ENCODE data around the gene UBTD2.
A peak's percentile ranks its signal among the peaks of the same experiment; 100 is the strongest.
"Not testable (repeated sequence)": the region's sequence is repeated elsewhere in the genome, so short reads cannot be mapped to it uniquely, and the experiment has no call there.

The UBTD2 gene

GRCh38 chr5:172283020-172283861 lies at the start of gene UBTD2:
Gene UBTD2, minus strand, starts transcription at chr5:172283764. Its CDS starts 99 bp downstream, at chr5:172283665.
- peaks cover 11% of the 10 kb centered on the region for H3K4me1 ChIP-seq (ENCODE audit: insufficient read depth, low read length)
- no peaks in the 10 kb centered on the region; the same call in 1 of the 2 replicates for H3K36me3 ChIP-seq (ENCODE audit: insufficient read depth, low read length)
- peak within 1 kb of the TSS; percentile 95 for H3K9ac ChIP-seq (ENCODE audit: low read depth, low read length)
- no peaks in the 10 kb centered on the region for H3K9me3 ChIP-seq (ENCODE audit: control insufficient read depth, insufficient read depth, low read length)

GRCh38 chr5:172326901-172327300 lies 43.3 kb upstream of the UBTD2 start:
- not testable (repeated sequence) for H3K9me3 ChIP-seq (ENCODE audit: control insufficient read depth, insufficient read depth, low read length); H3K9ac ChIP-seq (ENCODE audit: low read depth, low read length); H3K4me1 ChIP-seq (ENCODE audit: insufficient read depth, low read length); H3K36me3 ChIP-seq (ENCODE audit: insufficient read depth, low read length)

DNA sequence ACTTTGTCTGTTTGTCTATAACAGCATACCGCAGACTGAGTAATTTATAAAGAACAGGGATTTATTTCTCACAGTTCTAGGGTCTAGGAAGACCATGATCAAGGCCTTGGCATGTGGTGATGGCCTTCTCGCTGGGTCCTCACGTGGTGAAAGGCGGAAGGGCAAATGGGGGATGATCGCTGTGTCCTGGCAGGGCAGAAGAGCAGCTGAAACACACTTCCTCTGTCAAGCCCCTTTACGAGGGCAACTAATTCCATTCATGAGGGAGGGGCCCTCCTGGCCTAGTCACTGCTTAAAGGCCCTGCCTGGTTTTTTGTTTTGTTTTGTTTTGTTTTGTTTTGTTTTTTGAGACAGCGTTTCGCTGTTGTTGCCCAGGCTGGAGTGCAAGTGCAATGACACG lies 41.9 kb upstream of the UBTD2 start:
- Histone ChIP-seq H3K4me1 (ENCODE audit: insufficient read depth, low read length) (no peaks in the 10 kb centered on the region; the same call in 1 of the 2 replicates), H3K9me3 (ENCODE audit: control insufficient read depth, insufficient read depth, low read length) (no peaks in the 10 kb centered on the region), H3K36me3 (ENCODE audit: insufficient read depth, low read length) (no peaks in the 10 kb centered on the region), H3K9ac (ENCODE audit: low read depth, low read length) (no peak overlapping the region)

- Histone ChIP-seq H3K9ac (ENCODE audit: low read depth, low read length) (no peak overlapping the region), H3K9me3 (ENCODE audit: control insufficient read depth, insufficient read depth, low read length) (no peaks in the 10 kb centered on the region), H3K36me3 (ENCODE audit: insufficient read depth, low read length) (no peaks in the 10 kb centered on the region), H3K4me1 (ENCODE audit: insufficient read depth, low read length) (no peaks in the 10 kb centered on the region; the same call in 1 of the 2 replicates)
Observed at GRCh38 chr5:172322028-172322965, 38.7 kb upstream of the UBTD2 start.

DNA sequence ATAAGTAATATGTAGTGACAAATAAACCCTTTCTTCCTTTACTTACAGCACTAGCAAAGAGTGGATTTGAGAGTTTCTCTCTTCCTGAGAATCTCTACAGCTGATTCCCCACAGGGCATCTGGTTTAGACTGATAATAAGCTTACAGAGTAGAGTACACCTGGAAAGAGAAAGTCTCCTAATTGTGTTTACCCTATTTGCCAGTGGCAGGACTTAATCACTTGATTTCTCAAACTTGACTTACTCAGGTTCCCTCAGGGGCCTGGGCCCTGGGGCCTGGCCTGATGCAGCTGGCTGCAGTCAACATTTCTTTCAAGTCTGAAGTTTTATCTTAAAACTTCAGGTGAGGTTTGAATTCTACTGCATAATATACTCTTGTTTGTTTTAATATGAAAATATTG lies 38.0 kb upstream of the UBTD2 start:
- H3K9me3 ChIP-seq (ENCODE audit: control insufficient read depth, insufficient read depth, low read length): no peaks in the 10 kb centered on the region
- H3K4me1 ChIP-seq (ENCODE audit: insufficient read depth, low read length): no peaks in the 10 kb centered on the region; the same call in 1 of the 2 replicates
- H3K36me3 ChIP-seq (ENCODE audit: insufficient read depth, low read length): no peaks in the 10 kb centered on the region
- H3K9ac ChIP-seq (ENCODE audit: low read depth, low read length): no peak overlapping the region

GRCh38 chr5:172319708-172320441 lies 36.3 kb upstream of the UBTD2 start:
- Histone ChIP-seq H3K9ac (ENCODE audit: low read depth, low read length) (no peak overlapping the region), H3K36me3 (ENCODE audit: insufficient read depth, low read length) (no peaks in the 10 kb centered on the region), H3K9me3 (ENCODE audit: control insufficient read depth, insufficient read depth, low read length) (no peaks in the 10 kb centered on the region), H3K4me1 (ENCODE audit: insufficient read depth, low read length) (no peaks in the 10 kb centered on the region)

DNA sequence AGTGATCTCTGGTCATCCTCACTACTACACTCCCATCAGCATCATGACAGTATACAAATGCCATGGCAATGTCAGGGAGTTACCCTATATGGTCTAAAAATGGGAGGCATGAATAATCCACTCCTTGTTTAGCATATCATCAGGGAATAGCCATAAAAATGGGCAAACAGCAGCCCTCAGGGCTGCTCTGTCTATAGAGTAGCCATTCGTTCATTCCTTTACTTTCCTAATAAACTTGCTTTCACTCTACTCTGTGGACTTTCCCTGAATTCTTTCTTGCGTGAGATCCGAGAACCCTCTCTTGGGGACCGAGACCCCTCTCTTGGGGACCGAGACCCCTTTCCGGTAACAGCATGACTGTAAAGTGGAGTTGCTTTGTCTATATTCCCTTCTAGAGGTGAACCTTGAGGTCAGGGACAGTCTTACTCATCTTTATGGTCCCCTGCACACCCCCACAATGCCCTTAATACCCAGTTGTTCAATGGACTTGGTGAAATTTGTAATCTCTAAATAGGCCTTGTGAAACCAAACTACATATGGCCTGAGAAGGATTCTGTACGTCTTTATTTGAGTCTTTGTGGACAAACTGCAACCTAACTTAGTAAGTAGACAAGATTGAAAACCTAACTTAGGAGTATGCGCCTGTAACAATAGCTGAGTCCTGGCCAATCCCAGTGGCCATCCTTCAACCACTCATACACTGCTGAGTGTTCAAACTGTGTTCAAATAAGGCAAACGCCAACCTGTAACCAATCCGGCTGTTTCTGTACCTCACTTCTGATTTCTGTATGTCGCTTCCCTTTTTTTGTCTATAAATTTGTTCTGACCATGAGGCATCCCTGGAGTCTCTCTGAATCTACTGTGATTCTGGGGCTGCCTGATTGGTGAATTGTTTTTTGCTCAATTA lies 32.3 kb upstream of the UBTD2 start:
- no peak overlapping the region for H3K9ac ChIP-seq (ENCODE audit: low read depth, low read length)
- H3K36me3 ChIP-seq (ENCODE audit: insufficient read depth, low read length): no peaks in the 10 kb centered on the region
- no peaks in the 10 kb centered on the region for H3K9me3 ChIP-seq (ENCODE audit: control insufficient read depth, insufficient read depth, low read length)
- no peaks in the 10 kb centered on the region for H3K4me1 ChIP-seq (ENCODE audit: insufficient read depth, low read length)

DNA sequence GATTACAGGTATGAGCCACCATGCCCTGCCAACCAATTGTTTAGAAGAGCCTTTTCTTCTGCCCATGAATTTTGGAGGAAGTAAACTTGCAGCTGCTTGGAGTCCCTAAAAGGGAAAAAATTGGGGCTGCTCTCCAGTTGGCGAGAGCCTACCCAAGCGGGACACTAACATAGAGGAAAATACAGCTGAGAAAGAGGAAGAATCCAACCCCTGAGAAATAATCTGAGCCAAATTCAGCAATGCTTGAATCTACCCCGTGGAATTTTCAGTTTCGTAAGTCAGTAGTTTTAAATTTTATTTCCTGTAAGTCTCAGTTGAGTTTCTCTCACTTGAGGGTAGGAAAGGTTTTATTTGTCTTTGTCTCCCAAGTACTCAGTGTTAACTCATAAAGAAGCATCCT lies 30.4 kb upstream of the UBTD2 start:
- no peak overlapping the region for H3K9ac ChIP-seq (ENCODE audit: low read depth, low read length)
- no peaks in the 10 kb centered on the region for H3K9me3 ChIP-seq (ENCODE audit: control insufficient read depth, insufficient read depth, low read length)
- H3K4me1 ChIP-seq (ENCODE audit: insufficient read depth, low read length): no peaks in the 10 kb centered on the region
- no peaks in the 10 kb centered on the region for H3K36me3 ChIP-seq (ENCODE audit: insufficient read depth, low read length)

DNA sequence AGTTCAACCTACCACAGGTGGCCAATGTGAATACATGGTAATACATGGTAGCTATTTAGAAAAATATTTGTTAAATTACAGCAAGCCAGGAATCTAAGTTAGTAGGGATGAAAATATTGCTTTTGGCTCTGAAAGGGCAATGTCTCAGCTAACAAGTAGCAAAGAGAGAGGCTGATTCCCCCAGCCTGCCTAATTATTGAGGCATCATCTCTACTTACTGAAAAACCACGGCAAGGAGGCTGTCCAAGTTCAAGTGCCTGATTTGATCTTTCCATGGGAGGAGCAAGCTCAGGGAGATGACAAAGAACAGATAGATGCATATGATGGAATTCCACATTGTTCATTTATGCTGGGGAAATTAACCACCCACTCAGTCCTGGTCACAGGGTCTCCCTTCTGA lies 28.7 kb upstream of the UBTD2 start:
- H3K4me1 ChIP-seq (ENCODE audit: insufficient read depth, low read length): no peaks in the 10 kb centered on the region
- H3K9ac ChIP-seq (ENCODE audit: low read depth, low read length): no peak overlapping the region
- H3K9me3 ChIP-seq (ENCODE audit: control insufficient read depth, insufficient read depth, low read length): no peaks in the 10 kb centered on the region

GRCh38 chr5:172311605-172312004 lies 28.0 kb upstream of the UBTD2 start:
- no peaks in the 10 kb centered on the region for H3K4me1 ChIP-seq (ENCODE audit: insufficient read depth, low read length)
- no peak overlapping the region for H3K9ac ChIP-seq (ENCODE audit: low read depth, low read length)
- no peaks in the 10 kb centered on the region for H3K36me3 ChIP-seq (ENCODE audit: insufficient read depth, low read length)
- H3K9me3 ChIP-seq (ENCODE audit: control insufficient read depth, insufficient read depth, low read length): no peaks in the 10 kb centered on the region

More for the DNA sequence above, 28.7 kb upstream of the UBTD2 start:
- no peaks in the 10 kb centered on the region for H3K36me3 ChIP-seq (ENCODE audit: insufficient read depth, low read length)

- Histone ChIP-seq H3K4me1 (ENCODE audit: insufficient read depth, low read length) (no peaks in the 10 kb centered on the region), H3K9me3 (ENCODE audit: control insufficient read depth, insufficient read depth, low read length) (no peaks in the 10 kb centered on the region), H3K9ac (ENCODE audit: low read depth, low read length) (no peak overlapping the region), H3K36me3 (ENCODE audit: insufficient read depth, low read length) (no peaks in the 10 kb centered on the region)
Observed at GRCh38 chr5:172311026-172311425, 27.5 kb upstream of the UBTD2 start.

GRCh38 chr5:172305380-172305779 lies 21.8 kb upstream of the UBTD2 start:
- H3K36me3 ChIP-seq (ENCODE audit: insufficient read depth, low read length): no peaks in the 10 kb centered on the region
- no peak overlapping the region for H3K9ac ChIP-seq (ENCODE audit: low read depth, low read length)
- peaks cover 6% of the 10 kb centered on the region; the same call in 1 of the 2 replicates for H3K4me1 ChIP-seq (ENCODE audit: insufficient read depth, low read length)
- H3K9me3 ChIP-seq (ENCODE audit: control insufficient read depth, insufficient read depth, low read length): peaks cover 4% of the 10 kb centered on the region; the same call in 1 of the 2 replicates

- H3K9ac ChIP-seq (ENCODE audit: low read depth, low read length): peak overlapping the region; percentile 36; the same call in 1 of the 2 replicates
- peaks cover 4% of the 10 kb centered on the region; the same call in 1 of the 2 replicates for H3K9me3 ChIP-seq (ENCODE audit: control insufficient read depth, insufficient read depth, low read length)
- H3K4me1 ChIP-seq (ENCODE audit: insufficient read depth, low read length): peaks cover 6% of the 10 kb centered on the region; the same call in 1 of the 2 replicates
- no peaks in the 10 kb centered on the region for H3K36me3 ChIP-seq (ENCODE audit: insufficient read depth, low read length)
Observed at GRCh38 chr5:172303572-172304335, 20.2 kb upstream of the UBTD2 start.

Data from ES-I3 (cell line).